GM12892 (cell line): ENCODE data around the gene GARS1.

ENCODE experiments used
- POLR2A ChIP-seq: IDR thresholded peaks from 2 replicates; pipeline ENCODE4 v1.6.1; 2011; ENCODE audit warnings: low read depth, low read length, control low read depth
- POLR2AphosphoS5 ChIP-seq: IDR thresholded peaks from 2 replicates; pipeline ENCODE4 v1.6.1; 2011; ENCODE audit warnings: low read depth, low read length, control low read depth

DNA sequence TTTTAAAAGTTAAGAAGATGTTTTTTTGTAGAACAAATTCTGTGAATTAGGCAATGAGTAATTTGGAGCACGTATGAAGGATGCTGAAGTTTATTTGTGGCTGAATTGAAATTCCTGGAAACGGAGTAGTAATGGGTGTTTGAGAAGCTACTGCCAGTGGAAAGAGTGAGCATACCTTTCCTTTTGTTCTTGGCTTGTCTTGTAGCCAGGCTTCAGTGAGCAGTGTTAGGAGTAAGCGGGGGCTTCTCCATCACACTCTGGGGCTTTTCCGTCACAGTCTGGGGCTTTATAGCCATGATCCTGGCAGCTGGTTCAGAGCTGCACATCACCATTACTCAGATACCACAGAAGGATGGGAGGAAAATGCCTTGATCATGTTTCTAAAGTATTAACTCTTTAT lies 32.3 kb downstream of the GARS1 start:
- TF ChIP-seq POLR2AphosphoS5 = no peak
- no peak for TF ChIP-seq POLR2A
